ENCODE results near the gene HOXB2. TPM values are rescaled to one million over a fixed set of nuclear protein-coding genes. Genes with fewer than 3 reads are reported as not detected.

HOXB2 gene
- total RNA-seq, 1 experiment from 2014 or later: not detected

- no peak overlapping the region for H3K4me2 ChIP-seq (ENCODE audit: low read depth, low read length, poor library complexity, severe bottlenecking)
- H2AFZ ChIP-seq (ENCODE audit: low read length): no peak overlapping the region
- no peak overlapping the region for H3K27ac ChIP-seq (ENCODE audit: low read length)
- no peaks in the 10 kb centered on the region for H3K9me2 ChIP-seq (replicated peaks; ENCODE audit: insufficient read depth, low read length)
- no peaks in the 10 kb centered on the region for H4K20me1 ChIP-seq (ENCODE audit: insufficient read depth, low read depth, low read length)
- H3K36me3 ChIP-seq (ENCODE audit: insufficient read depth, low read length): no peaks in the 10 kb centered on the region
- H3K9ac ChIP-seq (ENCODE audit: low read length): no peak overlapping the region
- no peaks in the 10 kb centered on the region for H3K79me2 ChIP-seq (ENCODE audit: low read length)
- H3K27me3 ChIP-seq (ENCODE audit: low read length): no peaks in the 10 kb centered on the region
- no peak for DNase-seq
- no peaks in the 10 kb centered on the region for H3K9me3 ChIP-seq (ENCODE audit: low read length)
- H3K4me1 ChIP-seq (ENCODE audit: low read length): no peaks in the 10 kb centered on the region
- H3K4me3 ChIP-seq (ENCODE audit: low read length): no peak overlapping the region
These were observed 41.2 kb downstream of the HOXB2 start for GRCh38 chr17:48503747-48504146.

DNA sequence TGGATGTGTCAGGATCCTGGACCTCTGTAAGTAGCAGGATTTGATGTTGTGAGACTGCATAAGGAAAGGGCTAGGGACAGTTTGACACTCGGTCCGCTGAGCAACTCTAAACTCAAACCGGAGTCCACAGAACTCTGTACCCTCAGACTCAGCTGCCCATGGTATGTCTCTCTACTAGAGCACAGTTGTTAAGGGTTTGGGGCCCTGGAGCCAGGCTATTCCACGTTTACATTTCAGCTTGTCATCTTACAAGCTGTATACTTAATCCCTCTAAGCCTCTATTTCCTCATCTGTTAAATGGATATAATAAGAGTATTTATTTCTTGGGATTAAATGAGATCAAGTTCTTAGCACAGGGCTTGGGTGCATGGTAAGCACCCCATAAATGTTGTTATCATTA, 42.0 kb downstream of the HOXB2 start:
- Histone ChIP-seq H3K27me3 (ENCODE audit: low read length) (no peaks in the 10 kb centered on the region), H3K36me3 (ENCODE audit: insufficient read depth, low read length) (no peaks in the 10 kb centered on the region), H3K9me3 (ENCODE audit: low read length) (no peaks in the 10 kb centered on the region), H3K9ac (ENCODE audit: low read length) (no peak overlapping the region), H2AFZ (ENCODE audit: low read length) (no peak overlapping the region), H4K20me1 (ENCODE audit: insufficient read depth, low read depth, low read length) (no peaks in the 10 kb centered on the region), H3K4me2 (ENCODE audit: low read depth, low read length, poor library complexity, severe bottlenecking) (no peak overlapping the region), H3K4me3 (ENCODE audit: low read length) (no peak overlapping the region), H3K9me2 (replicated peaks; ENCODE audit: insufficient read depth, low read length) (no peaks in the 10 kb centered on the region), H3K4me1 (ENCODE audit: low read length) (no peaks in the 10 kb centered on the region), H3K79me2 (ENCODE audit: low read length) (no peaks in the 10 kb centered on the region), H3K27ac (ENCODE audit: low read length) (no peak overlapping the region)
- DNase-seq: no peak

DNA sequence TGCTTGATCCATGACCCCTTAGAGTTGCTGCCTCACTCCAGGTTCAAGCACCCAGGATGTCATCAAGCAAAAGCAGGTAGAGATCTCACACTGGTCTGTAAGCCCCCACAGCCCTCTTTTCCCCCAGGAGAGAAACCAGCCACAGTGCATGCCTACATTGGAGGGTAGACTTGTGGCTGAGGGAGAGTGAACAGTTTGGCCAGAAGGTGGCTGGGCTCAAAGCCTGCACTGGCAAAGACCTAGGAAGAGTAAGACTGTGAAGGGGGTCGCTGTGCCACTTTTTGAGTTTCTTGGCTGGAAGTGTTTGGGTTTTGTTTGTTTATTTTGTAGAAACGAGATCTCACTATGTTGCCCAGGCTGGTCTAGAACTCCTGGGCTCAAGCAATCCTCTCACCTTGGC, 42.6 kb downstream of the HOXB2 start:
- Histone ChIP-seq H3K4me2 (ENCODE audit: low read depth, low read length, poor library complexity, severe bottlenecking) (no peak overlapping the region), H3K36me3 (ENCODE audit: insufficient read depth, low read length) (no peaks in the 10 kb centered on the region), H3K27me3 (ENCODE audit: low read length) (no peaks in the 10 kb centered on the region), H4K20me1 (ENCODE audit: insufficient read depth, low read depth, low read length) (no peaks in the 10 kb centered on the region), H3K9me3 (ENCODE audit: low read length) (no peaks in the 10 kb centered on the region), H3K27ac (ENCODE audit: low read length) (no peak overlapping the region), H3K9ac (ENCODE audit: low read length) (no peak overlapping the region), H3K4me3 (ENCODE audit: low read length) (no peak overlapping the region), H3K9me2 (replicated peaks; ENCODE audit: insufficient read depth, low read length) (no peaks in the 10 kb centered on the region), H3K79me2 (ENCODE audit: low read length) (no peaks in the 10 kb centered on the region), H3K4me1 (ENCODE audit: low read length) (no peaks in the 10 kb centered on the region), H2AFZ (ENCODE audit: low read length) (no peak overlapping the region)
- peak; percentile 29 for DNase-seq

GRCh38 chr17:48500435-48501426, 44.2 kb downstream of the HOXB2 start:
- no peaks in the 10 kb centered on the region for H3K36me3 ChIP-seq (ENCODE audit: insufficient read depth, low read length)
- DNase-seq: peak; percentile 46
- no peak overlapping the region for H3K4me3 ChIP-seq (ENCODE audit: low read length)
- no peaks in the 10 kb centered on the region for H4K20me1 ChIP-seq (ENCODE audit: insufficient read depth, low read depth, low read length)
- H3K9me3 ChIP-seq (ENCODE audit: low read length): no peaks in the 10 kb centered on the region
- no peaks in the 10 kb centered on the region for H3K79me2 ChIP-seq (ENCODE audit: low read length)
- no peaks in the 10 kb centered on the region for H3K4me1 ChIP-seq (ENCODE audit: low read length)
- H3K9ac ChIP-seq (ENCODE audit: low read length): no peak overlapping the region
- no peak overlapping the region for H2AFZ ChIP-seq (ENCODE audit: low read length)
- H3K27me3 ChIP-seq (ENCODE audit: low read length): no peaks in the 10 kb centered on the region
- no peak overlapping the region for H3K4me2 ChIP-seq (ENCODE audit: low read depth, low read length, poor library complexity, severe bottlenecking)
- no peak overlapping the region for H3K27ac ChIP-seq (ENCODE audit: low read length)
- H3K9me2 ChIP-seq (replicated peaks; ENCODE audit: insufficient read depth, low read length): no peaks in the 10 kb centered on the region

DNA sequence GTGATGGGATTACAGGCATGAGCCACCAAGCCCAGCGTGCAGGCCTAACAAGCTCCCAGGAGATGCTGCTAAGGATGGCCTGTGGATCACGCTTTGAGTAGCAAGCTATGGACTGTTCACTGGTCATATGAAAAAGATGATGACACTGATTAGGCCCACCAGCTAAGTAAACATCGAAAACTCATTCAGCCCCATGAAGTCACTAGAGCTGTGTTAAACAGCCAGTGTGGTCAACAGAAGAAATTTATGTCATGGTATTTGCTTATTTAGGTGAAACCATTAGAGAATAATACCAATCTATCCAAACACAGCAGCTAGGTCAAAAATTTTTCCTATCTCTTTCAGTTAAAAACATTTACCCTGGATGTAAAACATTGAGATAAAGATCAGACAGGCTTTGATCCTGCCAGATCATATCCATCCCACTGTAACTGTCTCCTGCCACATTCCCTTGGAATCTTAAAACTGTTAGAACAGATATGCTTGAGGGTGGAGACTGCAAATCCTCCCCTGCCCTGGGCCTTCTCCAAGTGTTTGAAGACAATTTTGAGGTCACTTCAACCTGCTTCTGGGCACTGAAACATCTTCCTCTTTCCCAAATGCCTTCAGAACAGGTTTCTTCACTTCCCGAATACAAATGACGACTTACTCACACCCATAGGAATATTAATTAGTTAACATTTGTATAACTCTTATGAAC, 45.0 kb downstream of the HOXB2 start:
- Histone ChIP-seq H3K4me3 (ENCODE audit: low read length) (no peak overlapping the region), H3K9me2 (replicated peaks; ENCODE audit: insufficient read depth, low read length) (no peaks in the 10 kb centered on the region), H3K79me2 (ENCODE audit: low read length) (no peaks in the 10 kb centered on the region), H2AFZ (ENCODE audit: low read length) (no peak overlapping the region), H3K4me2 (ENCODE audit: low read depth, low read length, poor library complexity, severe bottlenecking) (no peak overlapping the region), H3K9me3 (ENCODE audit: low read length) (no peaks in the 10 kb centered on the region), H4K20me1 (ENCODE audit: insufficient read depth, low read depth, low read length) (no peaks in the 10 kb centered on the region), H3K27me3 (ENCODE audit: low read length) (no peaks in the 10 kb centered on the region), H3K36me3 (ENCODE audit: insufficient read depth, low read length) (no peaks in the 10 kb centered on the region), H3K4me1 (ENCODE audit: low read length) (no peaks in the 10 kb centered on the region), H3K27ac (ENCODE audit: low read length) (no peak overlapping the region), H3K9ac (ENCODE audit: low read length) (no peak overlapping the region)
- DNase-seq: peak; percentile 25

DNA sequence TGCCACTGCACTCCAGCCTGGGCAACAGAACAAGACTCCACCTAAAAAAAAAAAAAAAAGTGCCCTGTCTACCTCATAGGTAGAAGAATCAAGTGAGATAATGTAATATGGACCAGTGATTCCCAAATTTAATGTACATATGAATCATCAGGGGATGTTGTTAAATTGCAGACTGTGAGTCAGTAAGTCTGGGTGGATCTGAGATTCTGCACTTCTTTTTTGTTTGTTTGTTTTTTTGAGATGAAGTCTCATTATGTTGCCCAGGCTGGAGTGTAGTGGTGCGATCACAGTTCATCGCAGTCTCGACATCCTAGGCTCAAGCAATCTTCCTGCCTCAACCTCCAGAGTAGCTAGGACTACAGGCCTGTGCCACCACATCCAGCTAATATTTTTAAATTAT, 45.7 kb downstream of the HOXB2 start:
- no peaks in the 10 kb centered on the region for H3K9me2 ChIP-seq (replicated peaks; ENCODE audit: insufficient read depth, low read length)
- H4K20me1 ChIP-seq (ENCODE audit: insufficient read depth, low read depth, low read length): no peaks in the 10 kb centered on the region
- H3K79me2 ChIP-seq (ENCODE audit: low read length): no peaks in the 10 kb centered on the region
- H2AFZ ChIP-seq (ENCODE audit: low read length): no peak overlapping the region
- no peaks in the 10 kb centered on the region for H3K9me3 ChIP-seq (ENCODE audit: low read length)
- H3K27me3 ChIP-seq (ENCODE audit: low read length): no peaks in the 10 kb centered on the region
- no peak overlapping the region for H3K27ac ChIP-seq (ENCODE audit: low read length)
- no peak overlapping the region for H3K4me2 ChIP-seq (ENCODE audit: low read depth, low read length, poor library complexity, severe bottlenecking)
- no peak overlapping the region for H3K4me3 ChIP-seq (ENCODE audit: low read length)
- no peaks in the 10 kb centered on the region for H3K4me1 ChIP-seq (ENCODE audit: low read length)
- no peak for DNase-seq
- H3K9ac ChIP-seq (ENCODE audit: low read length): no peak overlapping the region
- no peaks in the 10 kb centered on the region for H3K36me3 ChIP-seq (ENCODE audit: insufficient read depth, low read length)

DNA sequence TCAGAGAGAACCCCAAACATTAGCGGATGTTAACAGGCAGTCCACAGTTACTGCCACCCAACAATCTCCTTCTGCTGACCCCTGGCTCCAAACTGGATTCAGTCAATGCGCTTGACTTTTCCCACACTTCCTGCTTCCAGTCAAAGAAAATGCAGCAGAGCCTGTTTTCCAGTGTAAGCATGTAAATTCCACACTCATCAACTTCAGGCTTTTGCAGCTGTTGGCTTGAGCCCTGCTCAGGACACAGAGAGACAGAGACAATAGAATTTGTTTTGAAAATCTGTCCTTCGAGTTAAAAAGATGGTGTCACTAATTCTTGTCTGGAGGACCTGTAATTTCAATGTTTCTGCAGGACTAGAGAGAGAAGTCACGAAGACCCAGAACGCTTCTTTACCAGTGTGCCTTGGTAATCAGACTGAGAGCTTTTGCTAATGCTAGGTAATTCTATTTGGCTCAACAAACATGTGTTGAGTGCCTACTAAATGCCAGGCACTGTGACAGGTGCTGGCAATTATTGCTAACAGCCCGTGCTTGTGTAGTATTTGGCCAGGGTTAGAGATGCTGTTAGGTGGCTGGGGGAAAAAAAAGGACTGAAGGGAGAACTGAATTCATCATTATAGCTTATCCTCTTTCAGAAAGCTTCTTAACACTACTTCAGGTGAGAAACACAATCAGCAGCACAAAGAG, 46.6 kb downstream of the HOXB2 start:
- no peaks in the 10 kb centered on the region for H3K79me2 ChIP-seq (ENCODE audit: low read length)
- no peak overlapping the region for H3K9ac ChIP-seq (ENCODE audit: low read length)
- H3K4me1 ChIP-seq (ENCODE audit: low read length): no peaks in the 10 kb centered on the region
- H3K36me3 ChIP-seq (ENCODE audit: insufficient read depth, low read length): no peaks in the 10 kb centered on the region
- DNase-seq: no peak
- no peak overlapping the region for H3K4me3 ChIP-seq (ENCODE audit: low read length)
- H4K20me1 ChIP-seq (ENCODE audit: insufficient read depth, low read depth, low read length): no peaks in the 10 kb centered on the region
- H3K9me3 ChIP-seq (ENCODE audit: low read length): no peaks in the 10 kb centered on the region
- no peaks in the 10 kb centered on the region for H3K27me3 ChIP-seq (ENCODE audit: low read length)
- no peak overlapping the region for H3K4me2 ChIP-seq (ENCODE audit: low read depth, low read length, poor library complexity, severe bottlenecking)
- H3K27ac ChIP-seq (ENCODE audit: low read length): no peak overlapping the region
- no peaks in the 10 kb centered on the region for H3K9me2 ChIP-seq (replicated peaks; ENCODE audit: insufficient read depth, low read length)
- no peak overlapping the region for H2AFZ ChIP-seq (ENCODE audit: low read length)

DNA sequence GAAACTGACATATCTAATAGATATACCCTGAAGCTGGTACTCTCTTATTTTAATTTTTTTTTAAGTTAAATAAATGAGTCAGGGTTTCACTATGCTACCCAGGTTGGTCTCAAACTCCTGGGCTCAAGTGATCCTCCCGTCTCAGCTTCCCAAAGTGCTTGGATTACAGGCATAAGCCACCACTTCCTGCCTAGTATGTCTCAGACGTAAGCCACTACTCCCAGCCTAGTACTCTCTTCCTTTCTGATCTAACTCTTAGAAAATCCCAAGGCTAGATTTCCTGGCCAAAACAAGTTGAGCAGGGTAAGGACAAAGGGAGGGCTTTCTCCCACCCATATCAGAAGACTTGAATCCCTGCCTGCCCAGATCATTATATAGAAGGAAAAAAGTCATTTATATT, 47.8 kb downstream of the HOXB2 start:
- Histone ChIP-seq H3K4me1 (ENCODE audit: low read length) (no peaks in the 10 kb centered on the region), H4K20me1 (ENCODE audit: insufficient read depth, low read depth, low read length) (no peaks in the 10 kb centered on the region), H3K9me2 (replicated peaks; ENCODE audit: insufficient read depth, low read length) (no peaks in the 10 kb centered on the region), H3K27ac (ENCODE audit: low read length) (no peak overlapping the region), H3K9ac (ENCODE audit: low read length) (no peak overlapping the region), H3K27me3 (ENCODE audit: low read length) (no peaks in the 10 kb centered on the region), H3K4me3 (ENCODE audit: low read length) (no peak overlapping the region), H3K79me2 (ENCODE audit: low read length) (no peaks in the 10 kb centered on the region), H3K4me2 (ENCODE audit: low read depth, low read length, poor library complexity, severe bottlenecking) (no peak overlapping the region), H3K36me3 (ENCODE audit: insufficient read depth, low read length) (no peaks in the 10 kb centered on the region), H3K9me3 (ENCODE audit: low read length) (no peaks in the 10 kb centered on the region), H2AFZ (ENCODE audit: low read length) (no peak overlapping the region)
- DNase-seq: no peak

Measured in Karpas-422 (cell line).